Esophagus squamous epithelium (tissue), 4 donors: Measurements from ENCODE around the gene RPN2.

Experiments
- POLR2A ChIP-seq, 4 donors: fragments of 450-650 bp; IDR thresholded peaks; one replicate each; pipeline ENCODE4 v1.6.1; 2017; ENCODE audit warnings: antibody characterized with exemption in 4 of 4, mild to moderate bottlenecking in 4 of 4, moderate library complexity in 3 of 4
- TF ChIP-seq, protein P1 (sequence below), 6 experiments: fragments of 450-650 bp in 4 of 6; fragments of 200-600 bp in 2 of 6; sonication (generic) in 2 of 6; IDR thresholded peaks; one replicate each; pipeline ENCODE4 v1.5.1; 2016 to 2019; ENCODE audit warnings: antibody characterized with exemption in 6 of 6, mild to moderate bottlenecking in 4 of 6, moderate library complexity in 4 of 6

GRCh38 chr20:37254114-37254878 lies 75.2 kb downstream of the RPN2 start:
- TF ChIP-seq, protein P1, sequence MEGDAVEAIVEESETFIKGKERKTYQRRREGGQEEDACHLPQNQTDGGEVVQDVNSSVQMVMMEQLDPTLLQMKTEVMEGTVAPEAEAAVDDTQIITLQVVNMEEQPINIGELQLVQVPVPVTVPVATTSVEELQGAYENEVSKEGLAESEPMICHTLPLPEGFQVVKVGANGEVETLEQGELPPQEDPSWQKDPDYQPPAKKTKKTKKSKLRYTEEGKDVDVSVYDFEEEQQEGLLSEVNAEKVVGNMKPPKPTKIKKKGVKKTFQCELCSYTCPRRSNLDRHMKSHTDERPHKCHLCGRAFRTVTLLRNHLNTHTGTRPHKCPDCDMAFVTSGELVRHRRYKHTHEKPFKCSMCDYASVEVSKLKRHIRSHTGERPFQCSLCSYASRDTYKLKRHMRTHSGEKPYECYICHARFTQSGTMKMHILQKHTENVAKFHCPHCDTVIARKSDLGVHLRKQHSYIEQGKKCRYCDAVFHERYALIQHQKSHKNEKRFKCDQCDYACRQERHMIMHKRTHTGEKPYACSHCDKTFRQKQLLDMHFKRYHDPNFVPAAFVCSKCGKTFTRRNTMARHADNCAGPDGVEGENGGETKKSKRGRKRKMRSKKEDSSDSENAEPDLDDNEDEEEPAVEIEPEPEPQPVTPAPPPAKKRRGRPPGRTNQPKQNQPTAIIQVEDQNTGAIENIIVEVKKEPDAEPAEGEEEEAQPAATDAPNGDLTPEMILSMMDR (IDR thresholded peaks at IDR 0.05), result no peak
- TF ChIP-seq POLR2A (IDR thresholded peaks at IDR 0.05), result no peak
